ENCODE data around the gene VAV2. TPM values are rescaled to one million over a fixed set of nuclear protein-coding genes. Genes with fewer than 3 reads are reported as not detected.
"Not testable (repeated sequence)": the region's sequence is repeated elsewhere in the genome, so short reads cannot be mapped to it uniquely, and the experiment has no call there.

Gene VAV2
- total RNA-seq, 1 experiment from 2014 or later: 12.5 TPM

DNA sequence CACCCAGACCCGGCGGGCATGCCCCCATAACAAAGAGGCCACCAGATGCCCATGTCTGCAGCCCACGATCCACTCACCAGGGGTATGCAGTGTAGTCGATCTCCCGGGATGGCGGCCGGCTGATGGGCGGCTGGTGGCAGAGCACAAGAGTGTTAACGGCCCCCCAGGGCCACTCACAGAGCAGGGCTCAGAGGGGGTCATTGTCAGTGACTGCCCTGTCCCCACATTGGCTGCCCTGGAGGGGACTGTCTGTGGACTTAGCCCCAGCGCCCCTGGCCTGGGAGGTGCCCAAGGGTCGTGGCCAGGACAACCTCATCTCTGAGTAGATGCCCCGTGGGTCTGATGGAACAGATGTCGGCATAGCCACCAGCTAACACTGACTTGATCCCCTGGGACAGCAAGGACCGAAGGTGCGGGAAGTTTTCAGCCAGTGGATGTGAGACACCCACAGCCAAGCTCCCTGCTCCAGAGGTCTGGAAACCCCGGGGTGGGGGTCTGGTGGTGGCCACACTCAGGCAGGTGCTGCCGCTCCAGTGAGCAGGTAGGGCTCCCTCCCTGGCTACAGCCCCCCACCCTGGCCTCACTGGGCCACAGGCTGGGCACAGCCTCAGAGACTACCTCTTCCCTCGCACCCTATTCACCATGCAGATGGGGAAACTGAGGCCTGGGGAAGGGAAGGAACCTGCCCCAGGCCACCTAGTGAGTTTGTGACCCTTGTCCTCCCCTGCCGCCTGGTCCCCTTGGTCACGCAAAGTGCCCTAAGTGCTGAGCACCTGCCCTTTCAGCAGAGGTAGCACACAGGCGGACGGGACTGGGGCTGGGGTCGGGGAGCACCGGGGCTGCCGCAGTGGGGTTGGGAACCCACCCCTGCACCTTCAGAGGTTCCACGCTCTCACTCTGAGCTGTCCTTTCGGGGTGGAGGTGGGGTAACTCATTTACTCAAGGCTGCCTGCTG lies 215.9 kb downstream of the VAV2 start:
- DNase-seq (ENCODE audit: low read depth): no peak

DNA sequence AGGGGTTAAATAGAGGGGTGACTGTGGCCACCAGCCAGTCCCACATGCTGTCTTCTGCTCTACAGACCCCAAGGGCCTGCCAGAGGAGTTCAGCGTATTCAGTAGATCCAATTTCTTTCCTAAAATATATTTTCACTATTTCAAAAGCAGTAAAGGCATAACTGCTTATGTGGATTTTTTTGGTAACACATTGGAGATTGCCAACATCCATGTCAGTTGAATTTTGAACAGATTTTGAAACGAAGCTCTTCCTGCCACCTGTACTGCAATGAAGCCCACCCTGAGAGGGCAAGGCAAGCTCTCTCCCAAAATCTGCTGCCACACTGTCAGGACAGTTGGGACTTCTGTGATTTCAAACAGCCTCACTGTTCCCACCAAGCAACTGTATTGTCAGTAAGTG lies 216.8 kb downstream of the VAV2 start:
- no peak for DNase-seq (ENCODE audit: low read depth)

DNA sequence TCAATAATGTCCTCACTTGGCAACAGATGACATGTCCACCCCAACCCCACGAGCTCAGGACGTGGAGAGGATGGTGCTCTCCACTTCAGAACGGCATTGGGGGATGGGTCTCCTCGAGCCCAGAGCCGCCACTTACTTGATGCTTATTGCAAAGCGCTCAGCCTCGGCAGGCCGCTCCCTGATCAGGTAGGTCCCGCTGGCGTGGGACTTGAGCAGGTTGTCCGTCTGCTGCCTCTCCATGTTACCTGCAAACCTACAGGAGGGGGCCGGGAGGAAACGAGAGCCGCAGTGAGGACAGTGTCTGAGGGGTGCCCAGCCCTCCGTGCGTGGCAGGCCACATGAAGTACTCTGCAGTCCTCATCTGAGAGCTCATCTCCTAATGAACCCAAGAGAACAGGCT lies 217.3 kb downstream of the VAV2 start:
- DNase-seq (ENCODE audit: low read depth): no peak

DNA sequence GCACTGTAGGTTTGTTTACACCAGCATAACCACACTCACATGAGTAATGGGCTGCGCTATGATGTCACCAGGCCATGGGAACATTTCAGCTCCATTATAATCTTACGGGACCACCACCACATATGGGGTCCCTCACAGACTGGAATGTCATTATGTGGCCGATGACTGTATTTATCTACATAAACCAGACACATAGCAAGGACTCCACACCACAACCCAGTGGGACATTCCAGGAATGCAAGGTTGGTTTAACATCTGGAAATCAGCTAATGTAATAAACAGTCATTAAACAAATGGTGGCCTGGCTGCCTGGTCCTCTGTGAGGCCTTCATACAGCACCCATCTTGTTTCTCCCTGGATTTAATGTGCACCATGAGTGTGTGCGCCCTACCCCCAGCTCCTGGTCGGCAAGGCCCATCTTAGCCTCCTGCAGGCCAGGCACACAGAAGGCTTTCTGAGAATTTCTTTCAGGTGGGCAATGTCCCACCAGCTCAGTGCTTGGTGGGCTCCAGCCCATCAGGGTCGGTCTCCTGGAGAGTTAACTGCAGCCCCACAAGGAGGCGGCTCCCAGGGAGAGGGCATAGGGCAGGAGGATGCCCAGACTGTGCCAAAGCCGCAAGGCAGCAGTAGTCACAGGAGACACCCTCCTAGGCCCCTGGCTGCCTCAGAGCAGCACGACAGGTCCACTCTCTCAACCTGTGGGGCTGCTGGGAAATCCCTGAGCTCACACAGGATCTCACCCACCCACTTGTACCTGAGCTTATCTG lies 218.1 kb downstream of the VAV2 start:
- DNase-seq (ENCODE audit: low read depth): no peak

DNA sequence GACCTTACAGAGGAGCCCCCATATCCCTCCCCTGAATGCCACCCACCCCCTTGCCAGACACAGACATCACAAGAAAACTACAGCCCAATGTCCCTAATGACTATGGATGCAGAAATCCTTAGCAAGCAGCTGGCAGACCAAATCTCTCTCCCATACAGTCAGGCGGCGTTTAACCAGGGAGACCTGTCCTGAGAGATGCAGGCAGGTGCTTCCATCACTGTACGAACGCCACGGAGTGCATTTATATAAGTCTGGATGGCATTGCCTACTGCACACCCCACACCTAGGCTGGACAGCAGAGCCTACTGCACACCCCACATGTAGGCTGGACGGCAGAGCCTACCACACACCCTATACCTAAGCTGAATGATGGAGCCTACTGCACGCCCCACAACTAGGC lies 219.5 kb downstream of the VAV2 start:
- DNase-seq (ENCODE audit: low read depth): no peak

DNA sequence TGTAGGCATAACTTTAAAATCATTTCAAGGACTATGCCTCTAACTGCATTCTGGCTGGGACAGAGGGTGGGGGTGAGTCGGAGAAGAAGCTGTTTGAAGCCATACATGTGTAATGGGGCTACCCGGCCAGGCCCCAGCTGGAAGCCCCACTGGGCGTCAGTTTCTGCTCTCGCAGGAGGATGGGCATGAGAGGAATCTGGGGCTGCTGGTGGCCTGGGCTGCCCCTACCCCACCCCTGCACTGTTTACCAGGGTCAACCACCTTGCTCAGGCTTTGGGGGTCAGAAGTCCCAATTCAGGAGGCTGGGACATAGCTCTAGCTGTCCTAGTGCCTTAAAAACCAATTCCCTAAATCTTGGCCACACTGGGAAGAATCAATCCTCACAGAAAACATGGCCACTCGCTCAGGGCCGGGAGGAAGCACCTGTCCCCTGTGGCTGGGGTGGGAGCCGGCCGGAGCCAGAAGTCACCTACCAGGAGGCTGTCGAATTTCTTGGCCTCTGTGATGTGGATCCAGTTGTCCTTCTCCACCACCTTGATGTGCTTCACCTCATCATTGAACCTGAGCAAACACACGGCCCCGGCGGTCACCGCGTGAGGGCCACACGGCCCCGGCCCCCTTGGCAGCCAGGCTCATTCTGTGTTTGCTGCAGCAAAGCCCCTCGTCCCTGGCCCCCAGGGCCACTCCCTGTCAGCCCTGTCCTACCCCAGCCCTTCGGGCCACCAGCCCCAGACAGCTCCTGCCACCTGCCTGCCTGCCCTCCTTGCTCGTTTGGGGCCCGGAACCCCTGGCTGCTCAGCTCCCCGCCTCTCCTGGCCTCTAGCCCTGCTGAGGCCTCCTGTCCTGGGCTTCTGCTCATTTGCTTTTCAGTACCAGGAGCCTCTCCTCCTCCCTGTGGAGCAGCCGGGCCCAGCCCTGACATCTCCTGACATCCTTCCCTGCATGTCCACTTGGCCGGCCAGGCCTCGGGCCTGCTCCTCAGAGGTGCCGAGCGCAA lies 220.3 kb downstream of the VAV2 start:
- DNase-seq (ENCODE audit: low read depth): no peak

DNA sequence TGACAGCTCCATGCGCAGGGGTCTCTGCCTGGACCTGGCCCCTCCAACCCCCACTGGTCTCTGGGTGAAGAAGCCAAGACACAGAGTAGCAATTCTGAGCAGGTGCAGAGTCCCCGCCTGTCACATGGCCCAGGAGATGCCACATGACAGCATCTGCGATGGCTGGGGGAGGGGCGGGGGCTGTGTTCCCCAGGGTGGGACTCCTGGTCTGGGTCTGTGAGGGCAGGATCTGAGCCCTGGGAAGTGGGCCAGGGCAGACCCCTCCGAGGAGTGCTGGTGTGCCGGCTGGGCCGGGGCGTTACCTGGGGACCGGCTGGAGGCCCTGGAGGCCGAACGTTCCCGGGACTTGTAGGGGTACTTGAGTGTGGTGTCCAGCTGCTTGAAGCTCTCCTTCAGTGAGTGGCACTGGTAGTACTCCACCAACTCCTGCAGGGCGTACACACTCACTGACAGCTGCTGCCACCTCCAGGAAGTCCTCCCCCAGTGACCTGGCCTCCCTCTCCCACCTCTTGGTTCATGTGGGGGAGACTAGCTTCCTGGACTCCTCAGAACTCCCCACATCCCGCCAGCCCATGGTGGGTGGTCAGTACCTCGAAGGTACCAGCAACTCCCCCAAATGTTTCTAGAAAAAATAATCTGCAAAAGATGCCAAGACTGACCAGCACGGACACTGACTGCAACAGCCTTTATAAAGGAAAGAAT lies 221.9 kb downstream of the VAV2 start:
- no peak for DNase-seq (ENCODE audit: low read depth)

DNA sequence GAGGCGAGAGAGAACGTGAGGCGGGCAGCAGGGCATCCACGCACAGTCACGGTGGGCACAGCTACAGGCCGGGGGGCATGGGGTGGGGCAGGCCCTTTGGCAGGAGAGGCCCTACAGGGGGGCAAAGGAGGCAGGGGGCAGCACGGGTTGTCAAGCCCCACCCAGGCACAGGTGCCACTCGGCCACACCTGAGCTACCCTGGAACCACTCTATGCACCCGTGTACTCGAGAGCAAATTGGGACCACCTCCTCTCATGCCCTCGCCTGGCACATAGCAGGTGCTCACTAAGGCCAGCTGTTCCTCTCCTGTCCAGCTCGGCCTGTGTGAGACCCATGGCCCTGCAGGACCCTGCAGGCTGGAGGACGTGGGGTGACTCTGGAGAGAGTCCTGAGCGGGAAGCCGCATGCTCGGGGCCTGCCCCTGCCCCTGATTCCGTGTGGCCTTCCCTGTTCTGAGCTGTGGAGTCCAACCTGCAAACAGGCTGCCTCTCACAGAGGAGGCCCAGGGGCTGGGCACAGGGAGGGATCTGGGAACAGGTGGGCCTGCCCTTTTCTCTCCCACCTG lies 222.5 kb downstream of the VAV2 start:
- no peak for DNase-seq (ENCODE audit: low read depth)

DNA sequence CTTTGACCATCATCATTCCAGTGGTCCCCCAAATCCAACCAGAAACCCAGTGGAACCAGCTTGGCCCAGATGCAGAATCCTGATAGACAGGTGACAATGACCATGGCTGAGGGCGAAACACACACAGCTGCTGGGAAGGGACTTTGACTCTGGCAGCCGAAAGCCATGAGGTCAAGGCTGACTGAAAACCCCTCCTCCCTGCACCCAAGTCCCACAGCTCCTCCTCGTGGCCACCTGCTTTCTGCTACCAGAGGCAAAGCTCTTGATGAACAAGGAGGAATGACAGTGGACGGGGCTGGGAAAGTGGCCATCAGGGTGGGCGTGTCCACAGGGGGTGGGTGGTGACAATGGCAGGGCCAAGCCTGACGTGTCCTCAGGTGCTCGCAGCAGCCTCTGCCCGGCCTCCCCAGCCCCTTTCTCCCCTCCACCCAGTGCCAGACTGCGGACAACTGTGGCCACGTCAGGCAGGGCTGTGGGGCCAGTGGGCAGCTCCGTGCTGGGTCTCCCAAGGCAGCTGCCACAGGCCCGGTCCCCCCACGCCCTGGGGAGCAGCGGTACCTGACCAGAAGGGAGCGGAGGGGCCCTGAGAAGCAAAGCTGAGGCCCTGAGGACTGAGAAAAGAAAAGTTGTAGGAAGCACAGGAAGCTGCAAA lies 223.1 kb downstream of the VAV2 start:
- DNase-seq (ENCODE audit: low read depth): no peak

DNA sequence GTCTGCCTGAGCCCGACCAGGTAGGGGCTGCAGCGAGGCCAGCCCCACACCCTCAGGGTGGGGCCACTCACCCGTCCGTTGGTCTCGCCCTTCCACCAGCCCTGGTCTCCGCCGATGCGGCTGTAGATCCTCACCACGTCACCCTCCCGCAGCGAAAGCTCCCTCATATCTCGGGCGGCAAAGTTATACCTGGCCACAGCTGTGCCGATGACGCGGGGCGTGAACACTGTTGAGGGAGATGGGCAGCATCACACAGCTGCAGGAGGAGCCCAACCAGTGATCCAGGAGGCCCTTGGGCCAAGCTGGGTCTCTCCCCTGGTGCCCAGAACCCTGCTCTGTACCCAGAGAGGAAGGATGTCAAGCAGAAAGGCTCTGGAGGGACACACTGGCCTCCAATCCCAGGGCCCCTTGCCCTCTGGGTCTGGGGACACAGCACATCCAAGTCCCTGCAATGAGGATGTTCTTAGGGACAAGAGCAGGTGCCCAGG lies 223.7 kb downstream of the VAV2 start:
- DNase-seq (ENCODE audit: low read depth): no peak

DNA sequence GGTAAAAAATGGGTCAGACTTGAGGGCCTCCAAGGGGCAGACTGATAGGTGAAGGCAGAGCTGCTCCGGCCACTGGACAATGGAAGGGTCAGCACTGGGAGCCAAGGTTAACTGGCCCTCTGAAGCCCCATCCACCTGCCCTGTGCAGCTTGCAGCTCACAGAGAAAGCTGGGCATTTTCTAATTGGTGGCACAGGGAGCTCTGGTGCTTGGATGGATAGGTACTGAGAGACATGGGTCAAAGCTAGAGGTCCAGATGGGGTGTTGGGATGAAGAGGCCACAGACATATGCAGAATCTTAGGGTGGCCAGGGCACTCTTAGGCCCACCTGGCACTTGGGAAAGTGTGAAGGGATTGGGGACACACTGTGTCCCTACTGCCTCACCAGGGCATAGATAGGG lies 224.5 kb downstream of the VAV2 start:
- DNase-seq (ENCODE audit: low read depth): no peak

DNA sequence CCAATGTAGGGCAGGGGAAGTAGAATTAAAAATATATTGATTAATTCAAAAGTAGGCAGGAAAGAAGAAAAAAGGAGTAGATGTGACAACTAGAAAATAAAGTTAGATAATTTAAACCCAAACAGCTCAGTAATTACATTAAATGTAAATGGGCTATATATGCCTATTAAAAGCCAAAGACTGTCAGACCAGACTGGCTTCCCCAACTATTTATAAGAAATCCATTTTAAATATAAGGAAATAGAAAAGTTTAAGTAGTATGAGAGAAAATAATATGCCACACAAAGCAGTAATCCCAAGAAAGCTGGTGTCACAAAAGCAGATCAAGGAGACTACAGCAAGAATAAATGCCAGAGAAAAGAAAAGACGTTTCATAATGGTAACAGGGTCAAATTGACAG lies 225.1 kb downstream of the VAV2 start:
- DNase-seq (ENCODE audit: low read depth): no peak

DNA sequence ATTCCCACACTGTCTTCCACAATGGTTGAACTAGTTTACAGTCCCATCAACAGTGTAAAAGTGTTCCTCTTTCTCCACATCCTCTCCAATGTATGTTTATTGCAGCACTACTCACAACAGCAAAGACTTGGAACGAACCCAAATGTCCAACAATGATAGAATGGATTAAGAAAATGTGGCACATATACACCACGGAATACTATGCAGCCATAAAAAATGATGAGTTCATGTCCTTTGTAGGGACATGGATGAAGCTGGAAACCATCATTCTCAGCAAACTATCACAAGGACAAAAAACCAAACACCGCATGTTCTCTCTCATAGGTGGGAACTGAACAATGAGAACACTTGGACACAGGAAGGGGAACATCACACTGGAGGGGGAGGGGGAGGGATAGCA lies 225.9 kb downstream of the VAV2 start:
- not testable (repeated sequence) for DNase-seq (ENCODE audit: low read depth)

DNA sequence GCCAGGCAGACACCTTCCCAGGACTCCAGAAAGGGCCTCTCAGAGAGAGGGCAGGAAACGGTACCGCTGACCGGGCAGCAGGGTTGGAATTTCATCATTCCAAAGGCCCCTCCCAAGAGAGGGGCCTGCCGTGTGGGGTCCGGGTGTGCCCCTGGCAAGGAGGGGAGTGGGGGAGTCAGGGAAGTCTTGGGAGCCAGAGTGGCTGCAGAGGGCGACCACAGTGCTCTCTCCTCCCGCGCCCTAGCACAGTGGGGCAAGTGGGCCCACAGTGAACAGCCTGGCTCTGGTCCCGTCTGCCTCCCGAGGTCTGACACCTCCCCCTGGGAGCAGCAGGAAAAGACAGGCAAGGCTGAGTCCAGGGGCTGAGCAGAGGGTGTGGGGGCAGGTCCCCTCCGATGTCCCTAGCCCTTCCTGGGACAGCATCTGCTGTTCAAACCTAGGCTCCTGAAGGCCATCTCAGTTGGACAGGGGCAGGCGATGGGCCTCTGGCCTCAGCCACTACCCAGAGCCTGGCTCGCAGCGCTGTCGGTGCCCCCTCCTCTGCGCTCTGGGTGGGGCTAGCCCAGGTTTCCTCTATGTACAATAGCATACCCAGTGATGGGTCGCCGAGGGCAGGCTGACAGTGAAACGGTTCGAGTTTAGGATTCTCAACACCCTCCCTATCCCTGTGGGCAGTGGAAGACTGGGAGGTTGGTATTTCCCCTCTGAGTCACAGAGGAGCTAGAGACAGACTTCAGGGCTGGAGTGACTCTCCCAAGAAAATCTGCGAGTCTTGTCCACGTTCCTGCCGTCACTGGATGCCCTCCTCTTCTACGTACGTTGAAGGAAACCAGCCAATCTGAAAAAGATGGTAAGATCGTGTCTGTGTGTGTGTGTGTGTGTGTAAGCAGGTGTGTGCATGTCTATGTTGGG lies 228.6 kb downstream of the VAV2 start:
- DNase-seq (ENCODE audit: low read depth): no peak

DNA sequence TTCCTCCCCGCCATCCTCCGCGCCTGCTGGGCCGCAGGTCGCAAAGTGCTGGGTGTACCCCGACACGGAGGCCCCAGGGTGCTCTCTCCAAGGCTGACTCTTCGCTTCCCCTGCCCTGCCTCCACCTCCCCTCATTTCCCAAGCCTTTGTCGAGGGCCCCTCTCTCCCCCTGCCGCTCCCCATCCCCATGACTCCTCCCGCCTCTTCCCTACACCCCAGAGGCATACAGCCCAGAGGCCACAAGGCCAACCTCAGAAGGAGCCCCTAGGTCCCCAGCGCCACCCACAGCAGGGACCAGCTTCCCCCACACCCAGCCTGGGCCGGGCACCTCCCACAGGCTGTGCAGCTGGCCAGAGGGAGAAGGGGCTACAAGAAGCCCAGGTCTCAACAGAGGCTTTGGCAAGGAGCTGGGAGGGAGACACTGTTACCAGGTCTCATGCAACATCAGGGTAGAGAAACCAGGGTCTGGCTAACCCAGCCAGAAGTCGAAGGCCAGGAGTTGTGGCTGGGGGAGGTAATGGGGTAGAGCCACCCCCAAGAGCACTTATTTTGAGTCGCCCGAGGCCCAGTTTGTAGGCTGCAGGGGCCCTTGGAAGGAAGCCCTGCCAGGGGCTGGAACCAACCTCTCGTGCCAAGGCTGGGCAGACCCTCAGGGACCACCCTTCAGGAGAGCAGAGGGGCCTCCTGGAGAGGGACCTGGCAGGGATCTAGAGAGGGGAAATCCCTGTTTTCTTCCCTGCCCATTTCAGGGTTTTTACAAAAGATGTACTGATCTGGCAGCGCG lies 229.4 kb downstream of the VAV2 start:
- DNase-seq (ENCODE audit: low read depth): no peak

DNA sequence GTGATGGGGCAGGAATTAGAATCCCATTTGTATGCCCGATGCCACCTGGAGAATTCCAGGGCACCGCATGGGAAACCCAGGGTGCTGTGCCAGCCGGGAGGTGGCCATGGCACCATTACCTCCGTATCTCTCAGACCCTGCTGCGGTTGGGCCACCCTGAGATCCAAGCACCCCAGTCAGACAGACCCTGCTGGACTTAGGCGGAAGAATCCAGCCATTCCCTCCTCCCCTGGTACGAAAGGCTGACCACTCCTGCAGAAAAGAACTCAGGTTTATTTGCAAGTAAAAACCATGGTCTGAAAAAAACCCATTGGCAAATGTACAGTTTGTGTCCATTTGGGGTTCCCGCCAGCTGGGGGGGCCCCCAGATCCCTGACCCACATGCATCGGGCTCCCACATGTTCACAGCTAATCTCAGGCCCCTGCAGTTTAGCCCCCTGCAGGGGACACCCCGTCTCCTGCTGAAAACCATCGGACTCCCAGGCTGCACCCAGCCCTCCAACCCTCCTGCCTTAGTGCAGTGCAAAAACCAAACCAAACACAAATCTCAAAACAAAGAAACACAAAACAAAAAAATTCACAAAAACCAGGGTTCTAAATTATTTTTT lies 230.4 kb downstream of the VAV2 start:
- DNase-seq (ENCODE audit: low read depth): no peak

DNA sequence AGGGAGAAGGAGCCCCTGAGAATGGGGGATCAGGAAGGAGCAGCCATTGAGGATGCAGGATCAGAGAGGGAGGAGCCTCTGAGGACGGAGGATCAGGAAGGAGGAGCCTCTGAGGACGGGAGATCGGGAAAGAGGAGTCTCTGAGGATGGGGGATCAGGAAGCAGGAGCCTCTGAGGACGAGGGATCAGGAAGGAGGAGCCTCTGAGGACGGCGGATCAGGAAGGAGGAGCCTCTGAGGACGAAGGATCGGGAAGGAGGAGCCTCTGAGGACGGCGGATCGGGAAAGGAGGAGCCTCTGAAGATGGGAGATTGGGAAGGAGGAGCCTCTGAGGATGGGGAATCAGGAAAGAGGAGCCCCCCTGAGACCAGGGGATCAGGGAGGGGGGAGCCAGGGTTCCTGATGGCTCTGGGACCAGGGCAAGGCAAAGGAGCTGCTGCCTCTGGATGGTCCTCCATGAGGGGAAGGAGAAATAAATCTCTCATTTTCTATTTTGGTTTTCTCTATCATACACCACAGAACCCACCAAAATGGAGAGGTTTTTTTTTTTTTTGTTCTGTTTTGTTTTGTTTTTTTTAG lies 231.3 kb downstream of the VAV2 start:
- no peak for DNase-seq (ENCODE audit: low read depth)

All from HT1080 (cell line).